Embryonic facial prominence (tissue), 1 donor: ENCODE data around the gene IL1RAP.

Experiments
- DNase-seq: peaks from one replicate; pipeline ENCODE4 v3.0.0-alpha.2; 2016; ENCODE audit errors: extremely low spot score

Gene IL1RAP

GRCh38 chr3:190575437-190576185, 61.7 kb downstream of the IL1RAP start:
- no peak for DNase-seq

GRCh38 chr3:190577225-190577624, 63.3 kb downstream of the IL1RAP start:
- no peak for DNase-seq

GRCh38 chr3:190579514-190580137, 65.7 kb downstream of the IL1RAP start:
- DNase-seq: no peak

- DNase-seq: no peak
These were observed 66.5 kb downstream of the IL1RAP start for GRCh38 chr3:190580417-190580816.

GRCh38 chr3:190581041-190581541, 67.2 kb downstream of the IL1RAP start:
- no peak for DNase-seq

GRCh38 chr3:190582667-190583066, 68.8 kb downstream of the IL1RAP start:
- DNase-seq: no peak

GRCh38 chr3:190585805-190586630, 72.1 kb downstream of the IL1RAP start:
- no peak for DNase-seq

GRCh38 chr3:190586631-190587011, 72.7 kb downstream of the IL1RAP start:
- DNase-seq: no peak

- DNase-seq: no peak
These were observed 74.7 kb downstream of the IL1RAP start for GRCh38 chr3:190588570-190588969.

- no peak for DNase-seq
These were observed 75.4 kb downstream of the IL1RAP start for GRCh38 chr3:190589326-190589725.

- no peak for DNase-seq
These were observed 77.2 kb downstream of the IL1RAP start for GRCh38 chr3:190591080-190591479.

- no peak for DNase-seq
These were observed 79.2 kb downstream of the IL1RAP start for GRCh38 chr3:190593075-190593474.

GRCh38 chr3:190594171-190594570, 80.3 kb downstream of the IL1RAP start:
- DNase-seq: no peak

GRCh38 chr3:190595179-190595795, 81.4 kb downstream of the IL1RAP start:
- no peak for DNase-seq

GRCh38 chr3:190595807-190596206, 81.9 kb downstream of the IL1RAP start:
- no peak for DNase-seq

- DNase-seq: no peak
These were observed 82.7 kb downstream of the IL1RAP start for GRCh38 chr3:190596349-190597285.

GRCh38 chr3:190597291-190597690, 83.4 kb downstream of the IL1RAP start:
- DNase-seq: no peak

GRCh38 chr3:190601622-190602021, 87.7 kb downstream of the IL1RAP start:
- no peak for DNase-seq

GRCh38 chr3:190605385-190605784, 91.5 kb downstream of the IL1RAP start:
- DNase-seq: no peak

- no peak for DNase-seq
These were observed 92.7 kb downstream of the IL1RAP start for GRCh38 chr3:190606596-190606995.

GRCh38 chr3:190607021-190607420, 93.1 kb downstream of the IL1RAP start:
- no peak for DNase-seq
